K562 (cell line): ENCODE data around the gene CCL24. TPM values are rescaled to one million over a fixed set of nuclear protein-coding genes. Genes with fewer than 3 reads are reported as not detected.
A peak's percentile ranks its signal among the peaks of the same experiment; 100 is the strongest.

Source experiments
- ATF7 ChIP-seq: fragments of 450-650 bp; IDR thresholded peaks from 2 replicates; pipeline ENCODE4 v1.7.1; 2014; ENCODE audit warnings: mild to moderate bottlenecking, moderate library complexity
- BCOR ChIP-seq: fragments of 450-650 bp; IDR thresholded peaks from 2 replicates; pipeline ENCODE4 v1.6.1; 2016
- LARP7 ChIP-seq: fragments of 450-650 bp; IDR thresholded peaks from 2 replicates; pipeline ENCODE4 v1.6.1; 2016
- PHB ChIP-seq: fragments of 250-450 bp; sonication (Bioruptor Pico); IDR thresholded peaks from 2 replicates; pipeline ENCODE4 v1.5.0; 2021
- RBBP5 ChIP-seq: fragments of 200-600 bp; sonication (generic); IDR thresholded peaks from 2 replicates; pipeline ENCODE4 v1.6.1; 2012; ENCODE audit warnings: borderline replicate concordance, mild to moderate bottlenecking, low read length, control low read depth, inconsistent platforms; ENCODE audit not compliant: insufficient read depth, poor library complexity, severe bottlenecking
- TEAD4 ChIP-seq, 2 experiments: sonication (generic) in 1 of 2; formaldehyde crosslinking in 1 of 2; IDR thresholded peaks; 2 replicates each; pipeline versions ENCODE4 v1.6.1 to v1.8.0; 2012 to 2022; ENCODE audit warnings: borderline replicate concordance in 1 of 2, inconsistent platforms in 1 of 2, low read length in 1 of 2, mild to moderate bottlenecking in 1 of 2, missing genetic modification reagents in 1 of 2
- YBX1 ChIP-seq: fragments of 450-650 bp; IDR thresholded peaks from 2 replicates; pipeline ENCODE4 v1.7.1; 2016; ENCODE audit warnings: mild to moderate bottlenecking
- ZKSCAN8 ChIP-seq: fragments of 200-800 bp; sonication (Bioruptor generic); IDR thresholded peaks from 2 replicates; pipeline ENCODE4 v1.6.1; 2016; ENCODE audit warnings: missing genetic modification characterization, missing compliant biosample characterization
- ZNF79 ChIP-seq: fragments of 250-450 bp; sonication (Bioruptor Pico); IDR thresholded peaks from 2 replicates; pipeline ENCODE4 v1.4.0; 2020; ENCODE audit warnings: low read depth, mild to moderate bottlenecking, moderate library complexity
- polyA plus RNA-seq, 8 experiments: library from polyadenylated mRNA; depleted of rRNA in 4 of 8; stranded (reverse) in 5 of 8; unstranded in 3 of 8; fragments of >200 nt; fragmentation: Nextera tagmentation in 2 of 8; fragmentation: Illumina TruSeq in 1 of 8; extraction: Ambion mirVana in 2 of 8; extraction: Trizol in 1 of 8; gene quantifications; 2 replicates each; pipeline versions ENCODE4 v1.2.1 to v1.2.3, GENCODE V29; 2011 to 2014; ENCODE audit warnings: inconsistent platforms in 1 of 8, missing spikeins in 1 of 8
- total RNA-seq, 7 experiments: library from RNA; depleted of rRNA in 6 of 7; stranded (reverse); fragments of >200 nt in 6 of 7; fragmentation: Illumina TruSeq in 2 of 7; extraction: Trizol in 2 of 7; gene quantifications; 2 replicates each; pipeline versions ENCODE4 v1.2.1 to v1.2.3, GENCODE V29; 2011 to 2021; ENCODE audit warnings: low replicate concordance in 1 of 7
- TF ChIP-seq, protein P1 (sequence below): fragments of 250-450 bp; sonication (Bioruptor Pico); IDR thresholded peaks from 2 replicates; pipeline ENCODE4 v1.8.0; 2022; ENCODE audit warnings: inconsistent platforms
- TF ChIP-seq, protein P2 (sequence below): fragments of 200-800 bp; sonication (Bioruptor generic); IDR thresholded peaks from 2 replicates; pipeline ENCODE4 v1.6.1; 2017; ENCODE audit warnings: missing genetic modification characterization, missing compliant biosample characterization
- TF ChIP-seq, protein P3 (sequence below): sonication (generic); formaldehyde crosslinking; IDR thresholded peaks from 2 replicates; pipeline ENCODE4 v1.8.1; 2023; ENCODE audit warnings: missing genetic modification reagents, mild to moderate bottlenecking, borderline replicate concordance

CCL24 gene
- total and polyA plus RNA-seq, 9 of the 15 experiments (the other 6 are each of a cell fraction or from before 2014, with no cell fraction given): 0.45 to 3.6 (median 0.95) TPM; not detected in 1

DNA sequence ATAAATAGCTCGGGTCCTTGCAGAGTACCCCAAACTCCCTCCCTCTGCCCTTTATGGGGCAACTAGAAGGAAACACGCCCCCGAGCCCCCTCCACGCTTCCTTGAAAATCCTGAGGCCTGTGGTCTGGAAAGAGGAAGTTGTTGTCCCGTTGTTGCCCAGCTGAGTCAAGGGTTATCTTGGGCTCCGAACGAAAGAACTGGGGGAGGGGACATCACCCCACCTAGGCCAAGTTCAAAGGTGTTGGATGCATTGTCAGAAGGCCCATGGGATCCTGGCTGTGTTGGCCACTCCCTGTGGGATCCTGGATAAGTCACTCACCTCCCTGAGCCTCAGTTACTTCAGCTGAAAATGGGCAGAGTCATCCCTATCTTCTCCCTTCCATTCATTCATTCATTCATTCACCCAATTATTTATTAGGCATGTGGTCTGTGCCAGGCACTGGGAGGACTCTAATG lies at the start of gene CCL24 (continued):
- TF ChIP-seq, protein P1, sequence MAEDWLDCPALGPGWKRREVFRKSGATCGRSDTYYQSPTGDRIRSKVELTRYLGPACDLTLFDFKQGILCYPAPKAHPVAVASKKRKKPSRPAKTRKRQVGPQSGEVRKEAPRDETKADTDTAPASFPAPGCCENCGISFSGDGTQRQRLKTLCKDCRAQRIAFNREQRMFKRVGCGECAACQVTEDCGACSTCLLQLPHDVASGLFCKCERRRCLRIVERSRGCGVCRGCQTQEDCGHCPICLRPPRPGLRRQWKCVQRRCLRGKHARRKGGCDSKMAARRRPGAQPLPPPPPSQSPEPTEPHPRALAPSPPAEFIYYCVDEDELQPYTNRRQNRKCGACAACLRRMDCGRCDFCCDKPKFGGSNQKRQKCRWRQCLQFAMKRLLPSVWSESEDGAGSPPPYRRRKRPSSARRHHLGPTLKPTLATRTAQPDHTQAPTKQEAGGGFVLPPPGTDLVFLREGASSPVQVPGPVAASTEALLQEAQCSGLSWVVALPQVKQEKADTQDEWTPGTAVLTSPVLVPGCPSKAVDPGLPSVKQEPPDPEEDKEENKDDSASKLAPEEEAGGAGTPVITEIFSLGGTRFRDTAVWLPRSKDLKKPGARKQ: no peak
- no peak for TF ChIP-seq ZNF79 (CRISPR knock-in tag)
- TF ChIP-seq BCOR: peak; percentile 77; the same call in 1 of the 2 replicates
- no peak for TF ChIP-seq LARP7
- peak; percentile 16 for TF ChIP-seq RBBP5
- TF ChIP-seq YBX1: no peak
- TF ChIP-seq PHB (CRISPR knock-in tag): no peak
- TF ChIP-seq, protein P2, sequence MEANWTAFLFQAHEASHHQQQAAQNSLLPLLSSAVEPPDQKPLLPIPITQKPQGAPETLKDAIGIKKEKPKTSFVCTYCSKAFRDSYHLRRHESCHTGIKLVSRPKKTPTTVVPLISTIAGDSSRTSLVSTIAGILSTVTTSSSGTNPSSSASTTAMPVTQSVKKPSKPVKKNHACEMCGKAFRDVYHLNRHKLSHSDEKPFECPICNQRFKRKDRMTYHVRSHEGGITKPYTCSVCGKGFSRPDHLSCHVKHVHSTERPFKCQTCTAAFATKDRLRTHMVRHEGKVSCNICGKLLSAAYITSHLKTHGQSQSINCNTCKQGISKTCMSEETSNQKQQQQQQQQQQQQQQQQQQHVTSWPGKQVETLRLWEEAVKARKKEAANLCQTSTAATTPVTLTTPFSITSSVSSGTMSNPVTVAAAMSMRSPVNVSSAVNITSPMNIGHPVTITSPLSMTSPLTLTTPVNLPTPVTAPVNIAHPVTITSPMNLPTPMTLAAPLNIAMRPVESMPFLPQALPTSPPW (CRISPR knock-in tag): peak; percentile 87
- TF ChIP-seq ATF7: peak; percentile 42; the same call in 1 of the 2 replicates
- TF ChIP-seq, protein P3, sequence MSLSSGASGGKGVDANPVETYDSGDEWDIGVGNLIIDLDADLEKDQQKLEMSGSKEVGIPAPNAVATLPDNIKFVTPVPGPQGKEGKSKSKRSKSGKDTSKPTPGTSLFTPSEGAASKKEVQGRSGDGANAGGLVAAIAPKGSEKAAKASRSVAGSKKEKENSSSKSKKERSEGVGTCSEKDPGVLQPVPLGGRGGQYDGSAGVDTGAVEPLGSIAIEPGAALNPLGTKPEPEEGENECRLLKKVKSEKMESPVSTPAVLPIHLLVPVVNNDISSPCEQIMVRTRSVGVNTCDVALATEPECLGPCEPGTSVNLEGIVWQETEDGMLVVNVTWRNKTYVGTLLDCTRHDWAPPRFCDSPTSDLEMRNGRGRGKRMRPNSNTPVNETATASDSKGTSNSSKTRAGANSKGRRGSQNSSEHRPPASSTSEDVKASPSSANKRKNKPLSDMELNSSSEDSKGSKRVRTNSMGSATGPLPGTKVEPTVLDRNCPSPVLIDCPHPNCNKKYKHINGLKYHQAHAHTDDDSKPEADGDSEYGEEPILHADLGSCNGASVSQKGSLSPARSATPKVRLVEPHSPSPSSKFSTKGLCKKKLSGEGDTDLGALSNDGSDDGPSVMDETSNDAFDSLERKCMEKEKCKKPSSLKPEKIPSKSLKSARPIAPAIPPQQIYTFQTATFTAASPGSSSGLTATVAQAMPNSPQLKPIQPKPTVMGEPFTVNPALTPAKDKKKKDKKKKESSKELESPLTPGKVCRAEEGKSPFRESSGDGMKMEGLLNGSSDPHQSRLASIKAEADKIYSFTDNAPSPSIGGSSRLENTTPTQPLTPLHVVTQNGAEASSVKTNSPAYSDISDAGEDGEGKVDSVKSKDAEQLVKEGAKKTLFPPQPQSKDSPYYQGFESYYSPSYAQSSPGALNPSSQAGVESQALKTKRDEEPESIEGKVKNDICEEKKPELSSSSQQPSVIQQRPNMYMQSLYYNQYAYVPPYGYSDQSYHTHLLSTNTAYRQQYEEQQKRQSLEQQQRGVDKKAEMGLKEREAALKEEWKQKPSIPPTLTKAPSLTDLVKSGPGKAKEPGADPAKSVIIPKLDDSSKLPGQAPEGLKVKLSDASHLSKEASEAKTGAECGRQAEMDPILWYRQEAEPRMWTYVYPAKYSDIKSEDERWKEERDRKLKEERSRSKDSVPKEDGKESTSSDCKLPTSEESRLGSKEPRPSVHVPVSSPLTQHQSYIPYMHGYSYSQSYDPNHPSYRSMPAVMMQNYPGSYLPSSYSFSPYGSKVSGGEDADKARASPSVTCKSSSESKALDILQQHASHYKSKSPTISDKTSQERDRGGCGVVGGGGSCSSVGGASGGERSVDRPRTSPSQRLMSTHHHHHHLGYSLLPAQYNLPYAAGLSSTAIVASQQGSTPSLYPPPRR: 0 out of 2 replicates have a peak, but pooled peaks have one; percentile 19
- TF ChIP-seq TEAD4 (IDR thresholded peaks at IDR 0.05; ENCODE audit: low read length): peak; percentile 31; the same call in 1 of the 2 replicates
- 0 out of 2 replicates have a peak, but pooled peaks have one; percentile 6 for TF ChIP-seq TEAD4 (CRISPR knock-in tag; IDR thresholded peaks at IDR 0.05; ENCODE audit: borderline replicate concordance)
- no peak for TF ChIP-seq ZKSCAN8 (CRISPR knock-in tag)
